GM21786 (cell line): ENCODE measurements around the gene DDN.

Source experiments
- ATAC-seq: cut with Tn5 transposase; IDR thresholded peaks from one replicate; pipeline ENCODE4 v1.9.1; 2021; ENCODE audit not compliant: unreplicated experiment

Gene DDN

GRCh38 chr12:48982397-48983080 lies 16.6 kb downstream of the DDN start:
- no peak for ATAC-seq

GRCh38 chr12:48981757-48982157 lies 17.4 kb downstream of the DDN start:
- ATAC-seq, result no peak

- ATAC-seq, result no peak
Observed at GRCh38 chr12:48980953-48981756, 18.0 kb downstream of the DDN start.

- ATAC-seq, result no peak
Observed at GRCh38 chr12:48980389-48980952, 18.7 kb downstream of the DDN start.

- ATAC-seq, result no peak
Observed at GRCh38 chr12:48979602-48980388, 19.4 kb downstream of the DDN start.

GRCh38 chr12:48978741-48979601 lies 20.2 kb downstream of the DDN start:
- ATAC-seq, result no peak

- no peak for ATAC-seq
Observed at GRCh38 chr12:48978291-48978740, 20.9 kb downstream of the DDN start, which contains the start of gene WNT1. WNT1 (plus strand) TSS chr12:48978322; CDS start chr12:48978651, 329 bp downstream.

- no peak for ATAC-seq
Observed at GRCh38 chr12:48977290-48978281, 21.6 kb downstream of the DDN start.

- no peak for ATAC-seq
Observed at GRCh38 chr12:48973941-48974673, 25.1 kb downstream of the DDN start.

GRCh38 chr12:48973531-48973930 lies 25.6 kb downstream of the DDN start:
- no peak for ATAC-seq

GRCh38 chr12:48972952-48973483 lies 26.2 kb downstream of the DDN start:
- ATAC-seq, result no peak

- ATAC-seq, result no peak
Observed at GRCh38 chr12:48972213-48972951, 26.8 kb downstream of the DDN start.

GRCh38 chr12:48970702-48971334 lies 28.4 kb downstream of the DDN start:
- no peak for ATAC-seq

GRCh38 chr12:48969833-48970701 lies 29.1 kb downstream of the DDN start:
- ATAC-seq, result no peak

GRCh38 chr12:48969160-48969771 lies 29.9 kb downstream of the DDN start:
- no peak for ATAC-seq
